H9 (cell line): ENCODE measurements around the gene TTC31. TPM values are rescaled to one million over a fixed set of nuclear protein-coding genes. Genes with fewer than 3 reads are reported as not detected.

Experiments used
- DNase-seq: peaks from one replicate; pipeline ENCODE4 v3.0.0-alpha.2; 2017
- H2AFZ ChIP-seq: one replicate; pipeline ENCODE4 v1.6.1; 2013; ENCODE audit warnings: mild to moderate bottlenecking, low read length, control low read depth, moderate library complexity
- H2AK5ac ChIP-seq: 2 replicates; pipeline ENCODE4 v1.6.1; 2013; ENCODE audit warnings: low read length, control low read depth, mixed read lengths; ENCODE audit not compliant: insufficient read length
- H2BK120ac ChIP-seq: one replicate; pipeline ENCODE4 v1.6.1; 2013; ENCODE audit warnings: low read depth, mild to moderate bottlenecking, low read length, control low read depth, inconsistent platforms; ENCODE audit not compliant: poor library complexity, severe bottlenecking
- H2BK12ac ChIP-seq: 2 replicates; pipeline ENCODE4 v1.6.1; 2013; ENCODE audit warnings: low read length, control low read depth, mixed read lengths, low read depth; ENCODE audit not compliant: insufficient read length
- H2BK15ac ChIP-seq: 2 replicates; pipeline ENCODE4 v1.6.1; 2013; ENCODE audit warnings: low read depth, low read length, control low read depth
- H2BK20ac ChIP-seq: one replicate; pipeline ENCODE4 v1.6.1; 2013; ENCODE audit warnings: low read depth, mild to moderate bottlenecking, low read length, control low read depth, inconsistent platforms; ENCODE audit not compliant: poor library complexity, severe bottlenecking
- H2BK5ac ChIP-seq: 2 replicates; pipeline ENCODE4 v1.6.1; 2013; ENCODE audit warnings: low read length, control low read depth, mixed read lengths; ENCODE audit not compliant: insufficient read length
- H3K14ac ChIP-seq: 2 replicates; pipeline ENCODE4 v1.6.1; 2013; ENCODE audit warnings: low read length, control low read depth; ENCODE audit not compliant: insufficient read depth
- H3K18ac ChIP-seq: 2 replicates; pipeline ENCODE4 v1.6.1; 2013; ENCODE audit warnings: low read depth, mild to moderate bottlenecking, mixed read lengths, low read length, control low read depth; ENCODE audit not compliant: insufficient read length
- H3K23ac ChIP-seq: 2 replicates; pipeline ENCODE4 v1.6.1; 2013; ENCODE audit warnings: low read length, control low read depth, mixed read lengths, low read depth; ENCODE audit not compliant: insufficient read length
- H3K23me2 ChIP-seq: 2 replicates; pipeline ENCODE4 v1.6.1; 2013; ENCODE audit warnings: low read depth, mild to moderate bottlenecking, mixed read lengths, low read length, control low read depth; ENCODE audit not compliant: insufficient read length, poor library complexity, severe bottlenecking
- H3K27ac ChIP-seq: 2 replicates; pipeline ENCODE4 v1.5.1; 2013; ENCODE audit warnings: low read length, control low read depth, mixed read lengths, low read depth; ENCODE audit not compliant: insufficient read length
- H3K27me3 ChIP-seq: 2 replicates; pipeline ENCODE4 v1.6.1; 2013; ENCODE audit warnings: low read length, control low read depth, inconsistent platforms; ENCODE audit not compliant: insufficient read depth
- H3K4ac ChIP-seq: 2 replicates; pipeline ENCODE4 v1.6.1; 2013; ENCODE audit warnings: low read depth, mild to moderate bottlenecking, control low read depth, inconsistent platforms, low read length, moderate library complexity
- H3K4me1 ChIP-seq: 2 replicates; pipeline ENCODE4 v1.6.1; 2013; ENCODE audit warnings: low read length, control low read depth, inconsistent platforms; ENCODE audit not compliant: insufficient read depth
- H3K4me2 ChIP-seq: 2 replicates; pipeline ENCODE4 v1.6.1; 2013; ENCODE audit warnings: low read length, control low read depth, mixed read lengths; ENCODE audit not compliant: insufficient read length, insufficient read depth
- H3K56ac ChIP-seq: 2 replicates; pipeline ENCODE4 v1.6.1; 2013; ENCODE audit warnings: low read depth, mild to moderate bottlenecking, mixed read lengths, low read length, control low read depth; ENCODE audit not compliant: insufficient read length
- H3K79me1 ChIP-seq: 2 replicates; pipeline ENCODE4 v1.6.1; 2013; ENCODE audit warnings: low read depth, mild to moderate bottlenecking, moderate library complexity, low read length, control low read depth, inconsistent platforms; ENCODE audit not compliant: insufficient read depth, poor library complexity, severe bottlenecking
- H3K79me2 ChIP-seq: 2 replicates; pipeline ENCODE4 v1.6.1; 2013; ENCODE audit warnings: low read length, control low read depth, inconsistent platforms; ENCODE audit not compliant: insufficient read depth
- H3K9ac ChIP-seq: 2 replicates; pipeline ENCODE4 v1.6.1; 2013; ENCODE audit warnings: low read length, control low read depth, mixed read lengths; ENCODE audit not compliant: insufficient read length; ENCODE audit errors: extremely low read depth
- H3K9me3 ChIP-seq: one replicate; pipeline ENCODE4 v1.6.1; 2013; ENCODE audit warnings: low read depth, low read length, inconsistent platforms; ENCODE audit not compliant: control insufficient read depth
- H3T11ph ChIP-seq: one replicate; pipeline ENCODE4 v1.6.1; 2013; ENCODE audit warnings: mild to moderate bottlenecking, low read length, control low read depth, inconsistent platforms
- H4K20me1 ChIP-seq: one replicate; pipeline ENCODE4 v1.6.1; 2013; ENCODE audit not compliant: control insufficient read depth, insufficient read length, insufficient read depth
- H4K5ac ChIP-seq: 2 replicates; pipeline ENCODE4 v1.6.1; 2013; ENCODE audit warnings: low read depth, mild to moderate bottlenecking, mixed read lengths, low read length, control low read depth; ENCODE audit not compliant: insufficient read length
- H4K8ac ChIP-seq: replicated peaks from 2 replicates; pipeline ENCODE4 v1.6.1; 2013; ENCODE audit warnings: low read length, control low read depth, mixed read lengths, low read depth; ENCODE audit not compliant: insufficient read length
- H4K91ac ChIP-seq: 2 replicates; pipeline ENCODE4 v1.6.1; 2013; ENCODE audit warnings: low read depth, mild to moderate bottlenecking, moderate library complexity, mixed read lengths, low read length, control low read depth; ENCODE audit not compliant: insufficient read length
- H3K27ac Mint-ChIP-seq, 3 experiments: 2 replicates in 2 of 3; 3 replicates in 1 of 3; pipeline ENCODE4 v1.8.0; 2020 to 2021; ENCODE audit warnings: mixed read lengths in 3 of 3, mild to moderate bottlenecking in 1 of 3, moderate library complexity in 1 of 3
- H3K27me3 Mint-ChIP-seq: 2 replicates; pipeline ENCODE4 v1.8.0; 2021; ENCODE audit warnings: low read depth, mild to moderate bottlenecking, moderate library complexity, mixed read lengths
- H3K36me3 Mint-ChIP-seq, 3 experiments: 2 replicates in 2 of 3; 3 replicates in 1 of 3; pipeline ENCODE4 v1.8.0; 2020 to 2021; ENCODE audit warnings: low read depth in 3 of 3, mixed read lengths in 3 of 3; ENCODE audit not compliant: insufficient read depth in 1 of 3
- H3K4me1 Mint-ChIP-seq, 2 experiments: 2 replicates each; pipeline ENCODE4 v1.8.0; 2020; ENCODE audit warnings: mixed read lengths in 2 of 2
- H3K4me3 Mint-ChIP-seq, 2 experiments: 2 replicates in 1 of 2; 3 replicates in 1 of 2; pipeline ENCODE4 v1.8.0; 2020 to 2021; ENCODE audit warnings: mild to moderate bottlenecking in 2 of 2, mixed read lengths in 2 of 2, moderate library complexity in 1 of 2
- H3K9me3 Mint-ChIP-seq, 2 experiments: 2 replicates in 1 of 2; 3 replicates in 1 of 2; pipeline ENCODE4 v1.8.0; 2020; ENCODE audit warnings: mild to moderate bottlenecking in 2 of 2, mixed read lengths in 2 of 2, moderate library complexity in 1 of 2
- WGBS: extraction: QIAGEN DNeasy Blood & Tissue Kit; methylation state at CpG from one replicate; pipeline ENCODE4 v1.1.7; 2013; ENCODE audit warnings: missing lambda C conversion rate, low lambda C conversion rate, mixed read lengths; ENCODE audit not compliant: insufficient read length; ENCODE audit errors: extremely low coverage; 5-methylcytosine and 5-hydroxymethylcytosine counted together
- total RNA-seq: library from RNA; stranded (reverse); gene quantifications from 2 replicates; pipeline ENCODE4 v1.2.1, GENCODE V29; 2021
- TF ChIP-seq, protein P1 (sequence below): fragments of 200-600 bp; sonication (generic); conservative IDR thresholded peaks from 3 replicates; pipeline ENCODE4 v1.8.0; 2021; ENCODE audit warnings: antibody characterized with exemption, mild to moderate bottlenecking

TTC31 gene
- total RNA-seq, 1 experiment from 2014 or later = 33.3 TPM

DNA sequence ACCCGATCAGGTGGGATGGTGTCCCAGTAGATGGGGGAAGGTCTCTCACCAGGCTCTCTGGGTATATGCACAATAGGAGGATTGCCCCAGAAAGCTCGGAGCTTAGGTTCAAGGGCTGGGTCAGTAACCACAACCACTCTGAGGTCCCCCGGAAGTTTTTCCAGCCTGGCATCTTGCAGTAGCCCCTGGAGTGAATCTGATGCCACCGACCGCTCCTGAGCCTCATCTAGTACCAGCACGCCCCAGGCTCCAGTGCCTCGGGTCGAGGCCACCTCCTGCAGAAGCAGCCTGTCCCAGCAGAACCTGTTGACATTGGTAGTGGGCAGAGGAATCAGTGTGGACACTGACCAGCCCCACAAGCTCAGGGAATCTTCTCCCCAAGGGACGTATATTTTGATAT, 41.1 kb downstream of the TTC31 start:
- H3K4me3 Mint-ChIP-seq = no peak overlapping the region; a peak in 1 of 5 replicates
- H2BK120ac ChIP-seq = no peak overlapping the region
- peaks cover 23 to 30% (median 30%) of the 10 kb centered on the region in 3 experiments for H3K36me3 Mint-ChIP-seq
- peaks cover 6% of the 10 kb centered on the region for H3K23me2 ChIP-seq
- H4K5ac ChIP-seq = no peak overlapping the region
- WGBS = no CpG with 5 or more reads among the region's 9 CpGs
- H3T11ph ChIP-seq = no peak overlapping the region
- no peak overlapping the region for H3K4ac ChIP-seq
- H3K79me2 ChIP-seq = peaks cover 4% of the 10 kb centered on the region; the same call in 1 of the 2 replicates
- H3K4me1 ChIP-seq = peaks cover 4% of the 10 kb centered on the region; the same call in 1 of the 2 replicates
- peaks cover 45% of the 10 kb centered on the region for H3K27me3 Mint-ChIP-seq
- no peak overlapping the region for H2AFZ ChIP-seq
- H3K27ac Mint-ChIP-seq = no peak overlapping the region
- H3K9me3 ChIP-seq = no peaks in the 10 kb centered on the region
- no peaks in the 10 kb centered on the region for H4K20me1 ChIP-seq
- H4K8ac ChIP-seq = no peak overlapping the region
- no peaks in the 10 kb centered on the region; a peak in 1 of 5 replicates for H3K9me3 Mint-ChIP-seq
- no peak overlapping the region for H4K91ac ChIP-seq
- no peak overlapping the region for H3K9ac ChIP-seq
- no peak for DNase-seq
- H2BK12ac ChIP-seq = no peak overlapping the region
- H2AK5ac ChIP-seq = no peak overlapping the region
- peaks cover 4% of the 10 kb centered on the region for H3K79me1 ChIP-seq
- H3K23ac ChIP-seq = no peak overlapping the region
- H2BK5ac ChIP-seq = no peak overlapping the region
- H3K27ac ChIP-seq = no peak overlapping the region
- H3K4me2 ChIP-seq = no peak overlapping the region
- H3K18ac ChIP-seq = no peak overlapping the region
- peaks cover 12% of the 10 kb centered on the region; the same call in 1 of the 2 replicates for H3K27me3 ChIP-seq
- H3K14ac ChIP-seq = no peak overlapping the region
- peaks cover 11 to 14% of the 10 kb centered on the region in 2 experiments for H3K4me1 Mint-ChIP-seq
- TF ChIP-seq, protein P1, sequence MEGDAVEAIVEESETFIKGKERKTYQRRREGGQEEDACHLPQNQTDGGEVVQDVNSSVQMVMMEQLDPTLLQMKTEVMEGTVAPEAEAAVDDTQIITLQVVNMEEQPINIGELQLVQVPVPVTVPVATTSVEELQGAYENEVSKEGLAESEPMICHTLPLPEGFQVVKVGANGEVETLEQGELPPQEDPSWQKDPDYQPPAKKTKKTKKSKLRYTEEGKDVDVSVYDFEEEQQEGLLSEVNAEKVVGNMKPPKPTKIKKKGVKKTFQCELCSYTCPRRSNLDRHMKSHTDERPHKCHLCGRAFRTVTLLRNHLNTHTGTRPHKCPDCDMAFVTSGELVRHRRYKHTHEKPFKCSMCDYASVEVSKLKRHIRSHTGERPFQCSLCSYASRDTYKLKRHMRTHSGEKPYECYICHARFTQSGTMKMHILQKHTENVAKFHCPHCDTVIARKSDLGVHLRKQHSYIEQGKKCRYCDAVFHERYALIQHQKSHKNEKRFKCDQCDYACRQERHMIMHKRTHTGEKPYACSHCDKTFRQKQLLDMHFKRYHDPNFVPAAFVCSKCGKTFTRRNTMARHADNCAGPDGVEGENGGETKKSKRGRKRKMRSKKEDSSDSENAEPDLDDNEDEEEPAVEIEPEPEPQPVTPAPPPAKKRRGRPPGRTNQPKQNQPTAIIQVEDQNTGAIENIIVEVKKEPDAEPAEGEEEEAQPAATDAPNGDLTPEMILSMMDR = no peak
- no peak overlapping the region for H2BK20ac ChIP-seq
- H3K56ac ChIP-seq = no peak overlapping the region
- no peak overlapping the region for H2BK15ac ChIP-seq
